ENCODE results near the gene BCKDHA.

BCKDHA gene

DNA sequence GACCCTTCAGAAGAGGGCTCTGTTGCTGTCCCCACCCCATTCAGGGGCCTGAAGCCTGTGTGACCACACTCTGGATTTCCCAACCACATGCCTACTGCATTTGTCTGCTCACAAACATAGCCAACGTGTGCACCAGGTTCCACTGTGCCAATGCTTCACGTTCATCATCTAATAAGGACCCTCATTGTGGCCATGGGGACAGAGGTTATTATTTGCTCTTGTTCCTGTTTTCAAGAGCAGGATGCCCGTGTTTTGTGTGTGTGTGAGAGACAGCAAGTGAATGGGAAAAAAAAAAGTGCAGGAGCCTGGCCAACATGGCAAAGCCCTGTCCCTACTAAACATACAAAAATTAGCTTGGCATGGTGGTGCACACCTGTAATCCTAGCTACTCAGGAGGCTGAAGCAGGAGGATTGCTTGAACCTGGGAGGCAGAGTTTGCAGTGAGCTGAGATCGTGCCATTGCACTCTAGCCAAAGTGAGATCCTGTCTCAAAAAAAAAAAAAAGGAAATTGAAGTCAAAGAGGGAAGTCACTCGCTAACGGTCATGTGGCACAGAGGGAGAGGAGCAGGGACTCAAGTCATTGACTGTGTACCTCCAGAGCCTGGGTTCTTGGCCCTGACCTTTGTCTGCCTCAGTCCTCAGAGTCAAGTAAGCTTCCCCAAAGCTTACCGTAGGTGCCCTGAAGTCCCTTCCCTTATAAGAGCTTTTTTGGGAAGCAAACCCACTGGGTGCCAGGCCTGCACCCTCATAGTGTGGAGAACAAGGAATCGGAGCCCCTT is 22.7 kb downstream of the BCKDHA start:
- H3K4me3 ChIP-seq (ENCODE audit: low read depth, low read length): no peak overlapping the region
- TF ChIP-seq POLR2A (IDR thresholded peaks at IDR 0.05; ENCODE audit: extremely low read depth, insufficient read length) (no peak), MYC (IDR thresholded peaks at IDR 0.05; ENCODE audit: low read depth, low read length) (0 out of 2 replicates have a peak, but pooled peaks have one; percentile 10)
- TF ChIP-seq, protein P1, sequence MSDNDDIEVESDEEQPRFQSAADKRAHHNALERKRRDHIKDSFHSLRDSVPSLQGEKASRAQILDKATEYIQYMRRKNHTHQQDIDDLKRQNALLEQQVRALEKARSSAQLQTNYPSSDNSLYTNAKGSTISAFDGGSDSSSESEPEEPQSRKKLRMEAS (IDR thresholded peaks at IDR 0.05; ENCODE audit: low read depth, low read length): peak; percentile 32; the same call in 1 of the 2 replicates
- peak; percentile 85 for DNase-seq (ENCODE audit: low read depth)

DNA sequence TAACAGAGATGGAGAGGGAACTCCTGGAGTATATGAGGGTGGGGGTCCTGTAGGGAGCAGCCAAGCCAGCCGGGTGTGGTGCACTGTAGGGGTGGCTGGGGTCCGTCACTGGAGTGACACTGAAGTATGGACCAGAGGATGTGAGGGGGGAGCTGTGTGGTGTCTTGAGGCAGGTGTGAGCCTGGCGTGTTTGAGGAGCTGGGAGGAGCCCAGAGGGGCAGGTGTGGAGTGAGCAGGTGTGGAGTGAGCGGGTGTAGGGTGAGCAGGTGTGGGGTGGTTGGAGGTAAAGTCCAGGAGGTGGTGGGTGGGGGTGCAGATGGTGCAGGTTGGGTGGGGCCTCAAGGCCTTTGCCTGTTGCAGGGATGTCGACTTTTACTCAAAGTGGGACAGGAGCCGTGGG is 23.7 kb downstream of the BCKDHA start:
- no peak for DNase-seq (ENCODE audit: low read depth)
- no peak overlapping the region for H3K4me3 ChIP-seq (ENCODE audit: low read depth, low read length)
- TF ChIP-seq, protein P1 (IDR thresholded peaks at IDR 0.05; ENCODE audit: low read depth, low read length): no peak
- TF ChIP-seq, protein P2, sequence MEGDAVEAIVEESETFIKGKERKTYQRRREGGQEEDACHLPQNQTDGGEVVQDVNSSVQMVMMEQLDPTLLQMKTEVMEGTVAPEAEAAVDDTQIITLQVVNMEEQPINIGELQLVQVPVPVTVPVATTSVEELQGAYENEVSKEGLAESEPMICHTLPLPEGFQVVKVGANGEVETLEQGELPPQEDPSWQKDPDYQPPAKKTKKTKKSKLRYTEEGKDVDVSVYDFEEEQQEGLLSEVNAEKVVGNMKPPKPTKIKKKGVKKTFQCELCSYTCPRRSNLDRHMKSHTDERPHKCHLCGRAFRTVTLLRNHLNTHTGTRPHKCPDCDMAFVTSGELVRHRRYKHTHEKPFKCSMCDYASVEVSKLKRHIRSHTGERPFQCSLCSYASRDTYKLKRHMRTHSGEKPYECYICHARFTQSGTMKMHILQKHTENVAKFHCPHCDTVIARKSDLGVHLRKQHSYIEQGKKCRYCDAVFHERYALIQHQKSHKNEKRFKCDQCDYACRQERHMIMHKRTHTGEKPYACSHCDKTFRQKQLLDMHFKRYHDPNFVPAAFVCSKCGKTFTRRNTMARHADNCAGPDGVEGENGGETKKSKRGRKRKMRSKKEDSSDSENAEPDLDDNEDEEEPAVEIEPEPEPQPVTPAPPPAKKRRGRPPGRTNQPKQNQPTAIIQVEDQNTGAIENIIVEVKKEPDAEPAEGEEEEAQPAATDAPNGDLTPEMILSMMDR (IDR thresholded peaks at IDR 0.05; ENCODE audit: low read depth, low read length): no peak
- TF ChIP-seq MYC (IDR thresholded peaks at IDR 0.05; ENCODE audit: low read depth, low read length): no peak

DNA sequence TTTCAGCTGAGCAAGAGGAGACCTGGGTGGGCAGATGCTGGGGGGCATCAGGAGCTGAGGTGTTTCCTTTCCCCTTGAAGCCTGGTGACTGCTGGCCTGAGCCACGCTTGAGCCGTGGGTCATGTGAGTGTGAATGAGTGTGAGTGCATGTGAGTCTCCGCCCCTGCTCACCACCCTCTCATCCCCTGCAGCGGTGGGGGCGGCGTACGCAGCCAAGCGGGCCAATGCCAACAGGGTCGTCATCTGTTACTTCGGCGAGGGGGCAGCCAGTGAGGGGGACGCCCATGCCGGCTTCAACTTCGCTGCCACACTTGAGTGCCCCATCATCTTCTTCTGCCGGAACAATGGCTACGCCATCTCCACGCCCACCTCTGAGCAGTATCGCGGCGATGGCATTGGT is 24.4 kb downstream of the BCKDHA start:
- TF ChIP-seq, protein P2 (IDR thresholded peaks at IDR 0.05; ENCODE audit: low read depth, low read length): no peak
- TF ChIP-seq MYC (IDR thresholded peaks at IDR 0.05; ENCODE audit: low read depth, low read length) (no peak), POLR2A (IDR thresholded peaks at IDR 0.05; ENCODE audit: extremely low read depth, insufficient read length) (no peak)
- TF ChIP-seq, protein P1 (IDR thresholded peaks at IDR 0.05; ENCODE audit: low read depth, low read length): no peak
- H3K4me3 ChIP-seq (ENCODE audit: low read depth, low read length): no peak overlapping the region
- no peak for DNase-seq (ENCODE audit: low read depth)

DNA sequence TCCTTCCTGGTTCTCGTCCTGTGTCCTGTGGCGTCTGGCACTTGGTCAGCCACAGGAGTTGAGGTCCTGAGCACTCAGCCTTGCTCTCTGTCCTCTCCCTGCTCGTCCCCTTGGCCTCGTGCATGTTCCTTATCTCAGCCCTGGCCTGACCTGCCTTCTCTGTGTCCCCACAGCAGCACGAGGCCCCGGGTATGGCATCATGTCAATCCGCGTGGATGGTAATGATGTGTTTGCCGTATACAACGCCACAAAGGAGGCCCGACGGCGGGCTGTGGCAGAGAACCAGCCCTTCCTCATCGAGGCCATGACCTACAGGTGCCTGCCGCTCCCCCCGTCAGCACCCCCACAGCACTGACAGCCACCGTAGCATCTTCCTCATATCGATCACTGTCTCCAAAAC is 24.8 kb downstream of the BCKDHA start:
- DNase-seq (ENCODE audit: low read depth): no peak
- TF ChIP-seq POLR2A (IDR thresholded peaks at IDR 0.05; ENCODE audit: extremely low read depth, insufficient read length): no peak
- TF ChIP-seq MYC (IDR thresholded peaks at IDR 0.05; ENCODE audit: low read depth, low read length): no peak
- TF ChIP-seq, protein P2 (IDR thresholded peaks at IDR 0.05; ENCODE audit: low read depth, low read length): no peak
- TF ChIP-seq, protein P1 (IDR thresholded peaks at IDR 0.05; ENCODE audit: low read depth, low read length): no peak
- H3K4me3 ChIP-seq (ENCODE audit: low read depth, low read length): no peak overlapping the region

DNA sequence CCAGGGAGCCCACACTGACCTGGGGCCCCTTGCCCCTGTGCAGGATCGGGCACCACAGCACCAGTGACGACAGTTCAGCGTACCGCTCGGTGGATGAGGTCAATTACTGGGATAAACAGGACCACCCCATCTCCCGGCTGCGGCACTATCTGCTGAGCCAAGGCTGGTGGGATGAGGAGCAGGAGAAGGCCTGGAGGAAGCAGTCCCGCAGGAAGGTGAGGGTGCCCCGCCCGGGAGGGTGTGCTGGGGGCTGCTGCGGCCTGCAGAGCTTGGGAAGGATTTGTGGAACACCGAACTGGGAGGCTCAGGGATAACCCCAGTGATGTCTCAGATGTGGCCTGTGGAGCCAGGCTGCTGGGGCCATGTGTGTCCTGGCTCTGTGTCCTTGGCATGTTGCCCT is 25.3 kb downstream of the BCKDHA start:
- no peak overlapping the region for H3K4me3 ChIP-seq (ENCODE audit: low read depth, low read length)
- DNase-seq (ENCODE audit: low read depth): no peak
- no peak for TF ChIP-seq POLR2A (IDR thresholded peaks at IDR 0.05; ENCODE audit: extremely low read depth, insufficient read length)
- TF ChIP-seq, protein P1 (IDR thresholded peaks at IDR 0.05; ENCODE audit: low read depth, low read length): no peak
- no peak for TF ChIP-seq MYC (IDR thresholded peaks at IDR 0.05; ENCODE audit: low read depth, low read length)

DNA sequence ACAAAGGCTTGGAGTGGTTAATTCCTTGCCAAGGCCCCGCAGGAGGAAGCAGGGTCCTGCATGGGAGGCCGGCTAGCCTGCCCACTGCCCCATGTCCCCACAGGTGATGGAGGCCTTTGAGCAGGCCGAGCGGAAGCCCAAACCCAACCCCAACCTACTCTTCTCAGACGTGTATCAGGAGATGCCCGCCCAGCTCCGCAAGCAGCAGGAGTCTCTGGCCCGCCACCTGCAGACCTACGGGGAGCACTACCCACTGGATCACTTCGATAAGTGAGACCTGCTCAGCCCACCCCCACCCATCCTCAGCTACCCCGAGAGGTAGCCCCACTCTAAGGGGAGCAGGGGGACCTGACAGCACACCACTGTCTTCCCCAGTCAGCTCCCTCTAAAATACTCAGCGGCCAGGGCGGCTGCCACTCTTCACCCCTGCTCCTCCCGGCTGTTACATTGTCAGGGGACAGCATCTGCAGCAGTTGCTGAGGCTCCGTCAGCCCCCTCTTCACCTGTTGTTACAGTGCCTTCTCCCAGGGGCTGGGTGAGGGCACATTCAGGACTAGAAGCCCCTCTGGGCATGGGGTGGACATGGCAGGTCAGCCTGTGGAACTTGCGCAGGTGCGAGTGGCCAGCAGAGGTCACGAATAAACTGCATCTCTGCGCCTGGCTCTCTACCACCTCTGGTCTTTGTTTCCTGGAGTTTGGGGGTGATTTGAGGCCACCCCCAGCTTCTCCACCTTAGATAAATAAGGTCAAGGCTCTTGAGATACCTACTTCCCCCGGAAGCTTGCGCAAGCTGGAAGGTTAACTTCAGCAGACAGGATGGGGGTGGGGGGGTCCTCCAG is 26.9 kb downstream of the BCKDHA start:
- peak; percentile 69 for DNase-seq (ENCODE audit: low read depth)
- H3K4me3 ChIP-seq (ENCODE audit: low read depth, low read length): peak overlapping the region; percentile 16
- no peak for TF ChIP-seq POLR2A (IDR thresholded peaks at IDR 0.05; ENCODE audit: extremely low read depth, insufficient read length)
- TF ChIP-seq, protein P2 (IDR thresholded peaks at IDR 0.05; ENCODE audit: low read depth, low read length): no peak
- no peak for TF ChIP-seq MYC (IDR thresholded peaks at IDR 0.05; ENCODE audit: low read depth, low read length)
- TF ChIP-seq, protein P1 (IDR thresholded peaks at IDR 0.05; ENCODE audit: low read depth, low read length): no peak
